ENCODE results near the gene TRAPPC3L. TPM values are rescaled to one million over a fixed set of nuclear protein-coding genes. Genes with fewer than 3 reads are reported as not detected.

TRAPPC3L gene
- total and polyA plus RNA-seq, 9 of the 15 experiments (the other 6 are each of a cell fraction or from before 2014, with no cell fraction given), result not detected

- TF ChIP-seq, protein P1, sequence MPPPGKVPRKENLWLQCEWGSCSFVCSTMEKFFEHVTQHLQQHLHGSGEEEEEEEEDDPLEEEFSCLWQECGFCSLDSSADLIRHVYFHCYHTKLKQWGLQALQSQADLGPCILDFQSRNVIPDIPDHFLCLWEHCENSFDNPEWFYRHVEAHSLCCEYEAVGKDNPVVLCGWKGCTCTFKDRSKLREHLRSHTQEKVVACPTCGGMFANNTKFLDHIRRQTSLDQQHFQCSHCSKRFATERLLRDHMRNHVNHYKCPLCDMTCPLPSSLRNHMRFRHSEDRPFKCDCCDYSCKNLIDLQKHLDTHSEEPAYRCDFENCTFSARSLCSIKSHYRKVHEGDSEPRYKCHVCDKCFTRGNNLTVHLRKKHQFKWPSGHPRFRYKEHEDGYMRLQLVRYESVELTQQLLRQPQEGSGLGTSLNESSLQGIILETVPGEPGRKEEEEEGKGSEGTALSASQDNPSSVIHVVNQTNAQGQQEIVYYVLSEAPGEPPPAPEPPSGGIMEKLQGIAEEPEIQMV (tag; conservative IDR thresholded peaks at IDR 0.05; ENCODE audit: low read depth), result no peak
- TF ChIP-seq, protein P2, sequence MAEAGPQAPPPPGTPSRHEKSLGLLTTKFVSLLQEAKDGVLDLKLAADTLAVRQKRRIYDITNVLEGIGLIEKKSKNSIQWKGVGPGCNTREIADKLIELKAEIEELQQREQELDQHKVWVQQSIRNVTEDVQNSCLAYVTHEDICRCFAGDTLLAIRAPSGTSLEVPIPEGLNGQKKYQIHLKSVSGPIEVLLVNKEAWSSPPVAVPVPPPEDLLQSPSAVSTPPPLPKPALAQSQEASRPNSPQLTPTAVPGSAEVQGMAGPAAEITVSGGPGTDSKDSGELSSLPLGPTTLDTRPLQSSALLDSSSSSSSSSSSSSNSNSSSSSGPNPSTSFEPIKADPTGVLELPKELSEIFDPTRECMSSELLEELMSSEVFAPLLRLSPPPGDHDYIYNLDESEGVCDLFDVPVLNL (CRISPR knock-in tag; IDR thresholded peaks at IDR 0.05; ENCODE audit: low read depth), result no peak
- TF ChIP-seq CGGBP1 (CRISPR knock-in tag; IDR thresholded peaks at IDR 0.05) (no peak), ARID2 (IDR thresholded peaks at IDR 0.05) (no peak), ZNF239 (CRISPR knock-in tag; IDR thresholded peaks at IDR 0.05) (no peak), ETV6 (IDR thresholded peaks at IDR 0.05; ENCODE audit: borderline replicate concordance in 1 of 2, low read depth in 2 of 2, low read length in 1 of 2) (no peak), ETV6 (CRISPR knock-in tag; IDR thresholded peaks at IDR 0.05; ENCODE audit: borderline replicate concordance) (no peak), NR2F6 (CRISPR knock-in tag; IDR thresholded peaks at IDR 0.05) (no peak), RBM22 (IDR thresholded peaks at IDR 0.05; ENCODE audit: low read depth, low read length, poor library complexity, severe bottlenecking) (no peak), MTA1 (IDR thresholded peaks at IDR 0.05; ENCODE audit: borderline replicate concordance) (no peak), NELFE (IDR thresholded peaks at IDR 0.05; ENCODE audit: insufficient read depth, insufficient read length) (no peak), ETS1 (conservative IDR thresholded peaks at IDR 0.05; ENCODE audit: control insufficient read depth, low read depth, low read length) (no peak), ZNF263 (CRISPR knock-in tag; IDR thresholded peaks at IDR 0.05; ENCODE audit: borderline replicate concordance) (no peak), NR2C2 (CRISPR knock-in tag; IDR thresholded peaks at IDR 0.05) (no peak), NR2C2 (tag; IDR thresholded peaks at IDR 0.05) (peak; percentile 78), ZNF140 (CRISPR knock-in tag; IDR thresholded peaks at IDR 0.05) (no peak), ZBTB8A (IDR thresholded peaks at IDR 0.05; ENCODE audit: partially characterized antibody) (no peak), ETV1 (tag; conservative IDR thresholded peaks at IDR 0.05; ENCODE audit: low read depth) (no peak), TAL1 (IDR thresholded peaks at IDR 0.05) (peak; percentile 74), SAFB2 (IDR thresholded peaks at IDR 0.05; ENCODE audit: borderline replicate concordance, low read depth, low read length, severe bottlenecking) (no peak), NR3C1 (CRISPR knock-in tag; IDR thresholded peaks at IDR 0.05) (no peak), ZC3H4 (CRISPR knock-in tag; IDR thresholded peaks at IDR 0.05; ENCODE audit: borderline replicate concordance) (no peak), ZNF780A (CRISPR knock-in tag; IDR thresholded peaks at IDR 0.05) (no peak), TOE1 (IDR thresholded peaks at IDR 0.05; ENCODE audit: borderline replicate concordance) (0 out of 2 replicates have a peak, but pooled peaks have one; percentile 44), TOE1 (CRISPR knock-in tag; IDR thresholded peaks at IDR 0.05; ENCODE audit: borderline replicate concordance, low read depth) (no peak)
- TF ChIP-seq, protein P3, sequence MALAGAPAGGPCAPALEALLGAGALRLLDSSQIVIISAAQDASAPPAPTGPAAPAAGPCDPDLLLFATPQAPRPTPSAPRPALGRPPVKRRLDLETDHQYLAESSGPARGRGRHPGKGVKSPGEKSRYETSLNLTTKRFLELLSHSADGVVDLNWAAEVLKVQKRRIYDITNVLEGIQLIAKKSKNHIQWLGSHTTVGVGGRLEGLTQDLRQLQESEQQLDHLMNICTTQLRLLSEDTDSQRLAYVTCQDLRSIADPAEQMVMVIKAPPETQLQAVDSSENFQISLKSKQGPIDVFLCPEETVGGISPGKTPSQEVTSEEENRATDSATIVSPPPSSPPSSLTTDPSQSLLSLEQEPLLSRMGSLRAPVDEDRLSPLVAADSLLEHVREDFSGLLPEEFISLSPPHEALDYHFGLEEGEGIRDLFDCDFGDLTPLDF (CRISPR knock-in tag; IDR thresholded peaks at IDR 0.05), result no peak
Observed at GRCh38 chr6:116562614-116563013, 17.1 kb upstream of the TRAPPC3L start (continued).
